Myocyte (in vitro differentiated cells): ENCODE results near the gene ZNF318. TPM values are rescaled to one million over a fixed set of nuclear protein-coding genes. Genes with fewer than 3 reads are reported as not detected.

Experiments
- DNase-seq: peaks from one replicate; pipeline ENCODE4 v3.0.0-alpha.2; 2012; ENCODE audit warnings: low read depth
- total RNA-seq: library from RNA; depleted of rRNA; stranded (reverse); fragments of >200 nt; gene quantifications from 2 replicates; pipeline ENCODE4 v1.2.3, GENCODE V29; 2014

ZNF318 gene
- total RNA-seq, 1 donor from 2014 or later, result 14.4 TPM

DNA sequence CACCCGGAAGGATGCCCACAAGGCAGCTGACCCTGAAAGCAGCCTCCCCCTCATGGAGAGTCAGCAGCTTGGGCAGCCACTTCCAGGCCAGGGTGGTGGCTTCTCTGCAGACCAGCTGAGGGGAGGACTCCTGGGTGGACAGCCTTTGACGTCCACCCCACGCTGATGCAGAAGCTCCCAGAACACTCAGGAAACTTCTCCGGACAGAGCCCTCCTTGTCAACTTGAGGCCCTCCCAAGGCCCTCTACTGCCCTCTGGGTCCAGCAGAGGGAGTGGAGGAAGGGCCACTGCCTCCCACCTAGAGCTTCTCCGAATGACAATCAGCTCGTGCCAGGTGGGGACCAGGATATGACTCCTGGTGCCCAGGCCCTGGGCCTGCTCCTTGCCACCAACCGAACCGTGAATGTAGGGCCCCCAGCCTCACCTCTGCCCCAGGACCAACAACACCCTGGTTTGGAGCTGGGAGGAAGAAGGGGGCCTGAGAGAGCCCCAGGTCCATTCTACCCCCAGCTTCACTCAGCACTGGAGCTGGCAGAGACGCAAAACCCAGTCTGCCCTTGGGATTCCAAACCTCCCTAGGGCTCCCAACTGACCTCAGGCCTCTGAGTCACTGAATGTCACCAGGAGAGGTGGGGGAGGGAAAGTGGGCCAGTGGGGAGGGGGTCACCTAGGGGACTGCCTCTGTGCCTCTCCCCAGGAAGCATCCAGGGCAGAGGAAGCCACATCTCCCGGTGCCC lies 82.3 kb downstream of the ZNF318 start:
- DNase-seq, result no peak

DNA sequence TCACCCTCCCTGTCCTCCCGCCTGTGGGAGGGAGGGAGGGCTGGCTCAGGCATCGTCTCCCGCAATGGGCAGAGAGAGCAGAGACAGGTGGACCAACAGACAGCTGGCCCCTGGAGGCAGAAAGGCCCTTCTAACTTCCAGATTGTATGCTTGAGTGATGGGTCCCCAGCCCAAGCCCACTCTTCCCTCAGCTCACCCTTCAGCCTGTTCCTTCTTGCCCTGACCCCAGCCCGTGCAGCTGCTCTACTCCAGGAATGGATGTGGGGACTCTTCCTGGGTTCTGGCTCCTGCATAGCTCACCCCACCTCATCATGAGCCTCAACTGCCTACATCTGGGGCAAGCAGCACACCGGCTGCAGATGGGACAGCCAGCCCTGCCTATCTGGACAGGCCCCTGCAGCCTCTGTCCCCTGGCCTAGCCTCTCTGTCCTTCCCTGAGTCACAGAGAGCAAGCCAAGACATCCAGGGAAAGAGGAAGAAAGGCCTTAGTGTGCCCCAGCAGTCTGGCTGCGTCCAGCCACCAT lies 82.9 kb downstream of the ZNF318 start:
- no peak for DNase-seq

Other genes starting within 250 kb of the ZNF318 start
- 66.1 and 69.9 TPM in 2 replicates for gene SRF, start 198.4 kb downstream of the ZNF318 start, total RNA-seq
- gene CUL9, start 187.5 kb downstream of the ZNF318 start, total RNA-seq, result 14.5 and 20.7 TPM in 2 replicates
- gene DNPH1, start 140.2 kb downstream of the ZNF318 start, total RNA-seq, result 63.6 and 109 TPM in 2 replicates
- not detected in 2 replicates for gene TTBK1, start 126.2 kb downstream of the ZNF318 start, total RNA-seq
- not detected in 2 replicates for gene SLC22A7, start 71.4 kb downstream of the ZNF318 start, total RNA-seq
- gene CRIP3, start 60.8 kb downstream of the ZNF318 start, total RNA-seq, result 0.78 TPM in 1 of 2 replicates, not detected in the other
- gene ABCC10, start 57.9 kb upstream of the ZNF318 start, total RNA-seq, result 10.5 and 11.6 TPM in 2 replicates
- gene DLK2, start 85.9 kb upstream of the ZNF318 start, total RNA-seq, result 3.3 and 6.2 TPM in 2 replicates
- gene TJAP1, start 107.9 kb upstream of the ZNF318 start, total RNA-seq, result 26.7 and 39.6 TPM in 2 replicates
- gene LRRC73, start 140.7 kb upstream of the ZNF318 start, total RNA-seq, result 1.6 and 2.0 TPM in 2 replicates
- gene YIPF3, start 147.3 kb upstream of the ZNF318 start, total RNA-seq, result 199 and 250 TPM in 2 replicates
- gene POLR1C, start 147.4 kb upstream of the ZNF318 start, total RNA-seq, result 23.5 and 26.5 TPM in 2 replicates
- 33.4 and 34.1 TPM in 2 replicates for gene XPO5, start 206.4 kb upstream of the ZNF318 start, total RNA-seq
- gene POLH, start 206.5 kb upstream of the ZNF318 start, total RNA-seq, result 21.8 and 26.7 TPM in 2 replicates